GM10847 (cell line): Measurements from ENCODE around the gene KNDC1.

ENCODE experiments used
- POLR2A ChIP-seq: IDR thresholded peaks from 2 replicates; pipeline ENCODE4 v1.6.1; 2011; ENCODE audit not compliant: insufficient read length; ENCODE audit errors: extremely low read depth

KNDC1 gene

DNA sequence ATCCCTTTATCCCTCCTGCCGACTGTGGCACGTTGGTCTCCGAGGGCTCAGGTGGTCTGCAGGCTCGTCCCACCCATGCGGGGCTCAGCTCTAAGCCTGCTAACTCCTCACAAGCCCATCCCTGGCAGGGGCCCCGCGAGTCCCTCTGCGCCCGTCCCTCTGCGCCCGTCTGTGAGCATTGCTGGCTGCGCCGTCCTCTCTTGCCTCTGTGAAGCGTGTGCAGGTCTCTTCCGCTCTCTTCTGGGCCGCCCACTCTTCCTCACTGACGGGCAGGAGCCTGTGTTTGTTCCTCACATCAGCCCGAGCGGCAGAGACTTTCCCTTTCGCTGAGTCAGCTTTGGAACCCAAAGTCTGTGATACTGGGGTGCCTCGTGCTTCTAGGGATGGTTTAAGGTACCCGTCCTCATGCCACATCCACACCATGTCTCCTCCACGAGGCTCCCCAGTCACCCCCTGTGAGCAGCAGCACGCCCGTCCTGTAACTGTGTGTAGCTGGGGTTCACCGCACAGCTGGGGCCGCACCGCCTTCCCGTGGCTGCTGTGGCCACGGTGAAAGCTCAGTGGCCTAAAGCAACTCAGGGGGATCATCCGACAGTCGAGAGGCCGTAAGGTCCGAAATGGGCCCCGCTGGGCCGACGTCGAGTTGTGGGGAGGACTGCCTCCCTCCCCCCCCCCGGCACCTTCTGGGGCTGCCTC, 36.8 kb upstream of the KNDC1 start:
- no peak for TF ChIP-seq POLR2A

DNA sequence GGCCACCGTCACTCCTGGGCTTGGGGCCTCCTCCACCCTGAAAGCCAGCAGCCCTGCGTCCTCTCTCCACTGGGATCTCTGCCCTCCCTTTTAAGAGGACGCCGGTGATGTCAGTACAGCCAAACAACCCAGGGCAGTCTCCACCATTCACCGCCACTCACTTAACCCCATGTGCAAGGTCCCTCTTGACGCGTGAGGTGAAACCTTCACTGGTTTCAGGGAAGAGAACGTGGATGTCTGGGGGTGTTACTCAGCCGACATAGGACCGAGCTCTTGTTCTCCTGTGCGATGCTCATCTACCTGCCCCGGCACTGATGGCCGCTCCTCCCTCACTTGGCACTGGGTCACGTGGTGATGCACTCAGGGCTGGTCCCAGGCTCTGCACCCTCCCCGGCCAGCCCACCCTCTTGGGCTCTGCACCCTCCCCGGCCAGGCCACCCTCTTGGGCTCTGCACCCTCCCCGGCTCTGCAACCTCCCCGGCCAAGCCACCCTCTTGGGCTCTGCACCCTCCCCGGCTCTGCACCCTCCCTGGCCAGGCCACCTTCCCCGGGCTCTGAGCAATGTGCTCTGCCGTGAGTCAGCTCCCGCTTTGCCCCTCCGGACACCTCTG, 36.2 kb upstream of the KNDC1 start:
- no peak for TF ChIP-seq POLR2A

DNA sequence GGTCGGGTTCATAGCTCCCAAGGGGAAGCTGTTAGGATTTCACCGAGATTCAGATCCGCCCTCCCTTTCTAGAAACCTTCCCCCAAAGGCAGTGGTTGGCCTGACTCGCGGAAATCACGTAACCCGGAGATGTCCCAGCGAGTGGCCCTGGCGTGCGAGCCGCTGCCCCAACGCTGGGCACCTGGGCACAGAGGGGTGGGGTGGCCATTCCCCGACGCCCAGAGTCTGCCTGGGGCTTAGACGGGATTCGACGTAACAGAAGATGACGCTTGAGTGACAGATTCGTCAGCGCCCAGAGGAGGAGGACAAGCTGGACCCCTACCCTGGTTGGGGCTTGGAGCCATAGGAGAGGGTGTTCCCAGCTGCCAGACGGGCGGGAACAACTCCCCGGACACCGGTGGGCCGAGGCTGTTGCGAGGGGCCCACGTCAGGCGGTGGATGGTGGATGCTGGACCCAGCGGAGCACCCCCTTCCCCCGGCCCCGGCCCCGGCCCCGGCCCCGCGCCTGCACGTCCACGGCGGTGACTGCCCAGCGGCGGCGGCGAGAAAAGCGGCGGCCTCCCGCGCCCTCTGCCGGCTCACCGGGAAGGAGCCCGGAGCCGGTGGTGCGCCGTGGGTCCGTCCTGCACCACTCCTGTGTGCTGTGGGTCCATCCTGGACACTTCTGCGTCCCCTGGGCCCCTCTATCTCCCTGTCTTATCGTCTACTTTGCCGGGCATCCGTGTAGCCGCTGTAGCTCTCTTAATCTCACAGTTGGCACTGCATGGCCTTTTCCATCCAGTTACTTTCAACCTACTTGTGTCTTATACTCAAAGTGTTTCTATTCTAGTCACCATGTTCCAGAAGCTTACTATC, 35.4 kb upstream of the KNDC1 start:
- no peak for TF ChIP-seq POLR2A

- no peak for TF ChIP-seq POLR2A
Measured at GRCh38 chr10:133125901-133126300, 34.1 kb upstream of the KNDC1 start.

DNA sequence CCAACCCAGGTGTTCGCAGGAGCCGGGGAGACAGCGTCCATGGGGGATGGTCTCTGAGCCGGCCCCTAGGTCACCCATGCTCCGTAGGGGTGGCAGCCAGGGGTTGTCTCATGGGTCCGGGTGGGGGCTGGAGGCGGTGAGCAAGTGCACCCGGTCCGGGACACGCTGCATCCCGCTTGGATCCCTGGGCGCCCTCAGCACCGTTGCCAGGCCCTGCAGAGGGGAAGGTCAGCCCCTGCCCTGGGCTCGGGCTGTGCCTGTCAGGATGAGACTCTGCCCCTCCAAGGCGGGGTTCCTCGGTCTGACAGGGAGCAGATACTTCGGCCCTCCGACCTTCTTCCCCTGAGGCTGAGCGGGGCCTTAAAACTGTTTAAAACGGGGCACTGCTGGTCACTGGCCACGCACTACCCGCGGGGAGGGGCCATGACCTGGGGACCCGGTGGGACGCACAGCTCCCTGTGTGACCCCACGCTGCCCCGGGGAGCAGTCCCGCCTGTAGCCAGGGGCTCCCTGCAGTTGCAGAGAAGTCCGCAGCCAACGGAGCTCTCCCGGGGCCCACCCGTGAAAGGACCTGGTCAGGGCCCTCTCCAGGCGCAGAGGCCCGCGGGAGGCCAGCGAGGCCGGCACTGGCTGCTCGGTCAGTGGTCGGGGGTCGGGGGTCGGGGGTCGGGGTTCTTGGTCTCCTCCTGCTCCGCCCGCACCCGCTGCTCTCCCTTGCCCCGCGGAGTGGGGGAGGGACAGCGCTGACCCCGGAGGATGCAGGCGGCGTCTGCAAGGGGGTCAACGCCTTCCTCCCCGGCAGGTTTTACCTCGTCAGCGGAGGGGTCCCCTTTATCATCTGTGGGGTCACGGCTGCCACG, 33.4 kb upstream of the KNDC1 start:
- no peak for TF ChIP-seq POLR2A

GRCh38 chr10:133127291-133128125, 32.5 kb upstream of the KNDC1 start:
- no peak for TF ChIP-seq POLR2A

DNA sequence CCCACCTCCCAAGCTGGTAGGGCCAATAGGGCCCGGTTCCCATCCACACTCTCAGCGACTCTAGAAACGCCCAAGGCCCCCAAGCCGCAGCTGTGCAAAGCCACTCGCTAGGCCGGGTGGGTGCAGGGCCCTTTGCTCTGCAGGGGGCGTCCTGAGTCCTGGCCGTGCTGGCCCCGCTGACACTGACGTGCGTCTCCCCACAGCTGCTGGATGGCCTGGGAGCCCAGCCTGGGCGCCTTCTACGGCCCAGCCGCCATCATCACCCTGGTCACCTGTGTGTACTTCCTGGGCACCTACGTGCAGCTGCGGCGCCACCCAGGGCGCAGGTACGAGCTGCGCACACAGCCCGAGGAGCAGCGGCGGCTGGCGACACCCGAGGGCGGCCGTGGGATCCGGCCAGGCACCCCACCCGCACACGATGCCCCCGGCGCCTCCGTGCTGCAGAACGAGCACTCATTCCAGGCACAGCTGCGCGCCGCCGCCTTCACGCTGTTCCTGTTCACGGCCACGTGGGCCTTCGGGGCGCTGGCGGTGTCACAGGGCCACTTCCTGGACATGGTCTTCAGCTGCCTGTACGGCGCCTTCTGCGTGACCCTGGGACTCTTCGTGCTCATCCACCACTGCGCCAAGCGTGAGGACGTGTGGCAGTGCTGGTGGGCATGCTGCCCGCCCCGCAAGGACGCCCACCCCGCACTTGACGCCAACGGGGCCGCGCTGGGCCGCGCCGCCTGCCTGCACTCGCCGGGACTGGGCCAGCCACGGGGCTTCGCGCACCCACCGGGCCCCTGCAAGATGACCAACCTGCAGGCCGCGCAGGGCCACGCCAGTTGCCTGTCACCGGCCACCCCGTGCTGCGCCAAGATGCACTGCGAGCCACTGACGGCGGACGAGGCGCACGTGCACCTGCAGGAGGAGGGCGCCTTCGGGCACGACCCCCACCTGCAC, 31.6 kb upstream of the KNDC1 start:
- TF ChIP-seq POLR2A = no peak

DNA sequence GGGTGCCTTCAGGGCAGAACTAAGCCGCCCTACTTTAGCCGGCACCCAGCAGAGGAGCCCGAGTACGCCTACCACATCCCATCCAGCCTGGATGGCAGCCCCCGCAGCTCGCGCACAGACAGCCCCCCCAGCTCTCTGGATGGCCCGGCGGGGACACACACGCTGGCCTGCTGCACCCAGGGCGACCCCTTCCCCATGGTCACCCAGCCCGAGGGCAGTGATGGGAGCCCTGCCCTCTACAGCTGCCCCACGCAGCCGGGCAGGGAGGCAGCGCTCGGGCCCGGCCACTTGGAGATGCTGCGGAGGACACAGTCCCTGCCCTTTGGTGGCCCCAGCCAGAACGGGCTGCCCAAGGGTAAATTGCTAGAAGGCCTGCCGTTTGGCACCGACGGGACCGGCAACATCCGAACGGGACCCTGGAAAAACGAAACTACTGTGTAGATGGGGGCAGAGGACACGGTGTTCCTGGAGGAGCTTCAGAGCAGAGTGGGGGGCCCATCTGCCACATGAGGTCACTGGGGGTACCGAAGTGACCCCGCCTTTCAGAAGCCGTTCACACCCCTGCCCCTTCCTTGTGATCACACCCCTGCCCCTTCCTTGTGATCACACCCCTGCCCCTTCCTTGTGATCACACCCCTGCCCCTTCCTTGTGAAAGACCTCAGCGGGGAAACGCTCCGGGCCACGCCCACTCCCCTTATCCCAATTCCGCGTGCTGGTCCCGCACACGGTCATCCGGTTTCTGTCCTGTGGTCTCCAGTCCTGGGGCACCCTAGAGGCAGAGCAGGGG, 30.8 kb upstream of the KNDC1 start:
- no peak for TF ChIP-seq POLR2A

- no peak for TF ChIP-seq POLR2A
Measured at GRCh38 chr10:133129859-133130495, 30.0 kb upstream of the KNDC1 start.

DNA sequence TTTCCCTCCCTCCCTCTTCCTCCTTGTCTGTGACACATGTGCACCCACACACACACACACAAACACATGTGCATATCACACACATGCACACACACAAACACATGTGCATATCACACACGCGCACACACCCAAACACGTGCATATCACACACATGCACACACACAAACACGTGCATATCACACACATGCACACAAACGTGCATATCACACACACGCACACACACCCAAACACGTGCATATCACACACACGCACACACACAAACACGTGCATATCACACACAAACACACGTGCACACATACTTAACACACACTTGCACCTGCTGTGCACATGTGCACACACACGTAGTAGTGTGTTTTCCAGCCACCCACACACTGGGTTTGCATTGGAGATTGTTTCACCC, 29.4 kb upstream of the KNDC1 start:
- TF ChIP-seq POLR2A = no peak

- no peak for TF ChIP-seq POLR2A
Measured at GRCh38 chr10:133131053-133131452, 29.0 kb upstream of the KNDC1 start.
